Measurements from ENCODE around the gene CPNE4. TPM values are rescaled to one million over a fixed set of nuclear protein-coding genes. Genes with fewer than 3 reads are reported as not detected.

Gene CPNE4
- total and polyA plus RNA-seq, 9 of the 15 experiments (the other 6 are each of a cell fraction or from before 2014, with no cell fraction given), result not detected

DNA sequence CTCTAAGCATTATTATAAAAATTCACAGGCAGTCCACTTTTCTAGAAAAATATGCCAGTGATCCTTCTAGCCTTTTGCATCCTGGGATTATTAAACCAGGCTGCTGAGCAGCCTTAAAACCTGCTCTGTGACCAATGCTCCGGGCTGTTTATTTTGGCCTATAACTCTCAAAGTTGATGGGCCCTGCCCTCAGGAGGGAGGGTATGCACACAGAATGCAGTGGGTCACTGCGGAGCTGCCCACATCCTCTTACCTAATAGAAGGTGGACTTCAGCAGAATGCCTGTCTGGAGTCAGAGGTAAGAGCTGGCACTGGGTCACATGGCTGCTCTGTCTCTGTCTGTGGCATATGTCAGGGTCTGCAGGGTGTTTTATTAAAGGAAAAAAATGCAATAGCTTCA is 26.0 kb downstream of the CPNE4 start:
- H3K4me1 ChIP-seq (replicated peaks in 1 of 2; ENCODE audit: control insufficient read depth in 2 of 2, insufficient read depth in 2 of 2, low read length in 2 of 2), result no peaks in the 10 kb centered on the region
- H3K27me3 ChIP-seq (ENCODE audit: control insufficient read depth in 2 of 2, insufficient read depth in 2 of 2, low read length in 2 of 2), result no peaks in the 10 kb centered on the region
- no peaks in the 10 kb centered on the region for H4K20me1 ChIP-seq (replicated peaks; ENCODE audit: control insufficient read depth, insufficient read depth, low read length)
- ChIA-PET POLR2A (interaction anchor here (0.5 kb wide), 1 partner anchor 9 kb away, joined by 3 read pairs; no protein-coding TSS in a partner anchor), CTCF (ENCODE audit: low intra/inter-chr PET ratio) (no interaction called here)
- no TSS peak for BruUV-seq (replicated peaks)
- H3K27ac ChIP-seq (ENCODE audit: extremely low read depth, low read depth, low read length), result no peak overlapping the region
- no peak overlapping the region for H2AFZ ChIP-seq (ENCODE audit: low read depth, low read length)
- 0% methylated on average over 2 of the region's 2 CpGs for WGBS (ENCODE audit: insufficient coverage, low coverage, missing lambda C conversion rate)
- no peaks in the 10 kb centered on the region for H3K79me2 ChIP-seq (ENCODE audit: control insufficient read depth, insufficient read depth, low read length)
- intact Hi-C loops (cut with micrococcal nuclease), result no loop called here
- no peaks in the 10 kb centered on the region for H3K36me3 ChIP-seq (ENCODE audit: control insufficient read depth, insufficient read depth, low read length)
- no peak overlapping the region for H3K4me2 ChIP-seq (ENCODE audit: insufficient read depth, low read length)
- DNase-seq (ENCODE audit: extremely low read depth in 1 of 4, low spot score in 3 of 4) (no peak), FAIRE-seq (no peak), ATAC-seq (no peak)
- no peaks in the 10 kb centered on the region for H3K9me3 ChIP-seq (replicated peaks; ENCODE audit: control insufficient read depth, insufficient read depth, low read depth, low read length)
- in situ Hi-C loops (cut with MboI), result loop anchor here (25.0 kb wide), 1 partner anchor 972 kb away; the partner anchor contains the start of genes ASTE1 and NEK11
- H3K9me1 ChIP-seq (ENCODE audit: control insufficient read depth, insufficient read depth, low read length), result no peaks in the 10 kb centered on the region
- H3K4me3 ChIP-seq, result no peak overlapping the region
- no peak overlapping the region for H3K9ac ChIP-seq (ENCODE audit: insufficient read depth in 1 of 2, low read depth in 2 of 2, low read length in 2 of 2)
- TF ChIP-seq COPS2 (conservative IDR thresholded peaks at IDR 0.05) (no peak), HCFC1 (IDR thresholded peaks at IDR 0.05; ENCODE audit: low read depth, low read length) (no peak), ESRRB (CRISPR knock-in tag; IDR thresholded peaks at IDR 0.05; ENCODE audit: borderline replicate concordance) (no peak), MAFG (tag; conservative IDR thresholded peaks at IDR 0.05) (no peak), ZNF551 (CRISPR knock-in tag; IDR thresholded peaks at IDR 0.05) (no peak), ETV6 (IDR thresholded peaks at IDR 0.05; ENCODE audit: borderline replicate concordance in 1 of 2, low read depth in 2 of 2, low read length in 1 of 2) (no peak), ETV6 (CRISPR knock-in tag; IDR thresholded peaks at IDR 0.05; ENCODE audit: borderline replicate concordance) (no peak), KLF13 (tag; IDR thresholded peaks at IDR 0.05; ENCODE audit: borderline replicate concordance, low read depth) (no peak), ZNF830 (CRISPR knock-in tag; IDR thresholded peaks at IDR 0.05) (no peak), SETDB1 (IDR thresholded peaks at IDR 0.05; ENCODE audit: low read length) (no peak), TCF7 (IDR thresholded peaks at IDR 0.05; ENCODE audit: borderline replicate concordance) (no peak), EWSR1 (IDR thresholded peaks at IDR 0.05; ENCODE audit: borderline replicate concordance, low read depth, partially characterized antibody) (no peak)
- TF ChIP-seq, protein P1, sequence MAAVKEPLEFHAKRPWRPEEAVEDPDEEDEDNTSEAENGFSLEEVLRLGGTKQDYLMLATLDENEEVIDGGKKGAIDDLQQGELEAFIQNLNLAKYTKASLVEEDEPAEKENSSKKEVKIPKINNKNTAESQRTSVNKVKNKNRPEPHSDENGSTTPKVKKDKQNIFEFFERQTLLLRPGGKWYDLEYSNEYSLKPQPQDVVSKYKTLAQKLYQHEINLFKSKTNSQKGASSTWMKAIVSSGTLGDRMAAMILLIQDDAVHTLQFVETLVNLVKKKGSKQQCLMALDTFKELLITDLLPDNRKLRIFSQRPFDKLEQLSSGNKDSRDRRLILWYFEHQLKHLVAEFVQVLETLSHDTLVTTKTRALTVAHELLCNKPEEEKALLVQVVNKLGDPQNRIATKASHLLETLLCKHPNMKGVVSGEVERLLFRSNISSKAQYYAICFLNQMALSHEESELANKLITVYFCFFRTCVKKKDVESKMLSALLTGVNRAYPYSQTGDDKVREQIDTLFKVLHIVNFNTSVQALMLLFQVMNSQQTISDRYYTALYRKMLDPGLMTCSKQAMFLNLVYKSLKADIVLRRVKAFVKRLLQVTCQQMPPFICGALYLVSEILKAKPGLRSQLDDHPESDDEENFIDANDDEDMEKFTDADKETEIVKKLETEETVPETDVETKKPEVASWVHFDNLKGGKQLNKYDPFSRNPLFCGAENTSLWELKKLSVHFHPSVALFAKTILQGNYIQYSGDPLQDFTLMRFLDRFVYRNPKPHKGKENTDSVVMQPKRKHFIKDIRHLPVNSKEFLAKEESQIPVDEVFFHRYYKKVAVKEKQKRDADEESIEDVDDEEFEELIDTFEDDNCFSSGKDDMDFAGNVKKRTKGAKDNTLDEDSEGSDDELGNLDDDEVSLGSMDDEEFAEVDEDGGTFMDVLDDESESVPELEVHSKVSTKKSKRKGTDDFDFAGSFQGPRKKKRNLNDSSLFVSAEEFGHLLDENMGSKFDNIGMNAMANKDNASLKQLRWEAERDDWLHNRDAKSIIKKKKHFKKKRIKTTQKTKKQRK (IDR thresholded peaks at IDR 0.05; ENCODE audit: borderline replicate concordance, low read depth, low read length), result no peak

All from K562 (cell line).